NCI-H524 (cell line): ENCODE measurements around the gene ACOX3.

Source experiments
- DNase-seq, 2 experiments: peaks; one replicate each; lab custom pipeline; 2025; lab: John Stamatoyannopoulos, UW

ACOX3 gene

DNA sequence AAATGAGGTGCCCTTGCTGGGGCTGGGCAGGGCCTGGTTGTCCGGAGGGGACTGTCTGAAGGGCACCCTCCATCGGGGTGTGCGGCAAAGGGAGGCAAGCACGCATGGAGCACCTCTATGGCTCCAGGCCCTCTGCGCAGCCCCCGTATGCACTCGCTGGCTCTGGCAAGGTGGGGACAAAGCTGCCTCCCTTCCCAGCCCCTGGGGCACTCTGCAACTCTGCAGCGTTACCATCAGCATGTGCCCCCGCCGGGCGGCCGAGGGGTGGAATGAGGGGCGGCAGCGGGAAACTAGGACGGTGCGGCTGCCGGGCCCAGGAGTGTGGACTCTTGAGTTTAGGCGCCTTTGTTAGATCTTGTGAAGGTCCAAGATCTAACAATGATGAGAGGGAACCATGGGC is 26.5 kb upstream of the ACOX3 start:
- no peak for DNase-seq

DNA sequence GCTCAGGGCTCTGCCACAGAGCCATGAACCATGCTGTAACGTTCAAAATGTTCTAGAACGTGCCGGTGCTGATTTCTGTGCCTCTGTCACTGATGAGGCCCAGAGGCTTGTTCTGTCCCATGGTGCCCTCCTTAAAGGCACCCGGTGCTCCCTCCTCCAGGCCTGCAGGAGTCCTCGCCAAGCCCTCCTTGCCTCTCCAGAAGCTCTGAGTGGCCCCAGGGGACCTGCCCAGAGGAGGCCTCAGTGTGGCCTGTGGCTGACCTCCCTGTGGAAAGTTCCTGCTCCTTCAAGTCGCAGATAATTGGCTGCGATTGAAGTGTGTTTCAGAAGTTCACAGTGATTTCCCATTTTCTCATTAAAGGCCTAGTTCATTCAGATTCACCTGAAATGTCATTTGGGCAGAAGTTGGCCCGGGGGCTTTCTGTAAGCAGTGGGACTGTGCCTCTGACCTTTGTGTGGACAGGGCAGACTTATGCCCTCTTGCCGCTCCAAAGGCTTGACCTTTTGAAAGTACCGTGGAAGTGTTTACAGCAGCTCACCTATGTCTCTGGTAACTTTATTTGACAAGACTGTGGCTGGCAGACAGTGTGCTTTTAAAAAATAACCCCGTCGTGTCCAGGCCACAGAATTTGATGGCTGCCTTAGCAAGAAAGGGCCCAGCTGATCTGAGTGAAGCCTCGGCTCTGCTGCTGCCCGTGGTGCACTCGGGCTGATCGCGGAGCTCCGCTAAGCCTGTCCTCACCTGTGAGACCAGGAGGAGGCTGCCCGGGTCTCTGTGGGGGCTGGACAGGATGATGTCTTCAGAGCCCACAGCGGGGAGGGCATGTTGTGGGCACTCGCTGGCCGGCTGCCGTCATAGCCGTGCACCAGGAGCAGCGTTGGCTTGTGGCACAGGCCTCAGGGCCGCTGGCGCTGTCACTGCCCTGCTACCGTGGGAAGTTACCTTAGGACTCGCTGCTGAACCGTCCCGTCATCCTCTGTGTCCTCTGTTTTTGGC is 25.4 kb upstream of the ACOX3 start:
- no peak for DNase-seq

DNA sequence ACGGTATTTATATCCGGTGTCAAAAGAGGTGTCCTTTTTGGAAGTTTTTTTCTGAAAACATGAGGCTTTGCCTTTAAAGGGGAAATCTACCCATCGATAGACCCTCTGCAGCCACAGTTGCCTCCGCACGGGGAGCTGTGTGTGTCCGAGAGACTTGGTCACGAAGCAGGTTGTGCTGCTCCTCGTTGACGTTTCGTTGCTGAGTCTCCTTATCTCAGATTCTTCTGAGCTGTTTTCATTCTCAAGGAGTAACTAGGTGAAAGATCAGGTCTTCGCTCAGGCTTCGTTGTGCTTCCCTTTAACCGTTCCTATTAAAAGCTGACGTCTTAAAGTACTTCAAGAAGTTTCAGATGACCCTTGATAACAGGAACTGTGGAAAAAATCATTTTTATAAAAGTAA is 23.9 kb upstream of the ACOX3 start:
- no peak for DNase-seq

DNA sequence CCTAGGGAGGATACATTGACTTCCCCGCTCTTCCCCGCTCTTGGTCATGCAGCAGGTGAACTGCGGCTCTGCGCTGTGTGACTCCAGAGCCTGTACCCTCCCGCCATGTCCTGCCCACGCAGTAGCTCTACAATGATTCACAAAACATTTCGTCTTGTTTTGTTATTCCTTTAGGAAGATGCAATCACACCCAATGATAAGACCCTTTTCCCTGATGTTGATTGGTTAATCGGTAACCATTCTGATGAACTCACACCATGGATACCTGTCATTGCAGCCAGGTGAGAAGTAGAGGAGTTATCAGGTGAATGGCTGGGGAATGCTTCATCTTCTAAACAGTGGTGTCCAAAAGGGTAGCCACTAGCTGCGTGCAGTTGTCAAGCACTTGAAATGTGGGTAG is 23.3 kb upstream of the ACOX3 start:
- no peak for DNase-seq

DNA sequence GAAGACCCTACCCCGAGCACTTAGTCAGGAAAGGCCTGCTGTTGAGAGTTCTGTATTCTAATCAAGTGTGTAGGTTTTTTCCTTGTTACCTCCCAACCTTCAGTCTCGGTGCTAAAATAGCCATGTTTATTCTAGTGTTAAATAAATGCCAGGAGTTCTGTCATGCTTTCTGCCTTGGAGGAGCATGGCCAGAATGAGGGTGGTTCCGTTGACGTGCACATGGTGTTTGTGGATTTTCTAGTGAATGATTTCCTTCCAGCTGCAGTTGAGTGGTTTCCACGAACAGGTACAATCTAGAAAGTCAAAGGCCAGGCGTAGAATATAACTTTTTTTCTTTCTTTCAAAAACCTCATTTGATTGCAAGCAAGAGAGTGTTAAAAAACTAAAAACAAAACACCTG is 21.1 kb upstream of the ACOX3 start:
- no peak for DNase-seq

DNA sequence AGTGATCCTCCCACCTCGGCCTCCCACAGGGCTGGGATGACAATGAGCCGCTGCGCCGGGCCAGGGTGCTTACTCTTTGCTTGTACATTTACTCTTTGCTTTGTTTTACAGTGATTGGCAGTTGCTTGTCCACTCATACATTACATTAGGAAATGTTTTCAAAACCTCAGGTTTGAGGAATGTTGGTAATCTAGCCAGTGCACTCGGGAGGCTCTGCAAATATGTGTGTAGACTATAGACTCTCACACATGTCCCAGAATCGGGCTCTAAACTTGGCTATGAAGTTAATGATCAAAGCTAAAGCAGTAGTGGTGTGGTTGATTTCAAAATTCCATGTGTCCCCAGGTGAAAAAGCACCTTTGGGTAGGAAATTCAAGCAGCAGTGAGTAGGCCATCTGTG is 20.6 kb upstream of the ACOX3 start:
- DNase-seq = no peak

DNA sequence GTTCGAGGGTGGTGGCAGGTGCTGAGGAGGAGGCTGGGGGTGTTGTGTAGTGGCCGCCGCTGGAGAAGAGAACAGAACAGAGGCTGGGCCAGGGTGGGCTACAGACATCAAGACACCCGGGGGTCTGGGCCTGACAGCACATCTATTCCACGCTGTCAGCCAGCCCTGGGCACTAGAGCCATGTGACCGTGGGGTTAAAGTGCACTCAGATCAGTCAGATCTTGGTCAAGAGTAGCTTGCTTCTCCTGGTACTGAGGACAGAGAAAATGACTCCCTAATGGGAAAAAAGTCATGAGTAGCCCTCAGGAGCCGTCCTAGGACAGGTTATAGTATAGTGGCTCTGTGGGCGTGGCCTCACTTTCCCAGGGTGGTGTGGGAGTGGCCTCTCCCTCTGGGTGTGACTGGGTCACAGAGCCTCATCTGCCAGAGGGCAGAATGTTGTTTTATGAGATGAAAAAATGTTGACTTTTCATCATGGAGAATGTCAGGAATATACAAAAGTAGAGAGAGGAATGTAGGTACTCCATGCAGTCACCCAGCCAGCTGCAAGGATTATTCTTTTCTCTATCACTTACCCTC is 19.4 kb upstream of the ACOX3 start:
- no peak for DNase-seq

DNA sequence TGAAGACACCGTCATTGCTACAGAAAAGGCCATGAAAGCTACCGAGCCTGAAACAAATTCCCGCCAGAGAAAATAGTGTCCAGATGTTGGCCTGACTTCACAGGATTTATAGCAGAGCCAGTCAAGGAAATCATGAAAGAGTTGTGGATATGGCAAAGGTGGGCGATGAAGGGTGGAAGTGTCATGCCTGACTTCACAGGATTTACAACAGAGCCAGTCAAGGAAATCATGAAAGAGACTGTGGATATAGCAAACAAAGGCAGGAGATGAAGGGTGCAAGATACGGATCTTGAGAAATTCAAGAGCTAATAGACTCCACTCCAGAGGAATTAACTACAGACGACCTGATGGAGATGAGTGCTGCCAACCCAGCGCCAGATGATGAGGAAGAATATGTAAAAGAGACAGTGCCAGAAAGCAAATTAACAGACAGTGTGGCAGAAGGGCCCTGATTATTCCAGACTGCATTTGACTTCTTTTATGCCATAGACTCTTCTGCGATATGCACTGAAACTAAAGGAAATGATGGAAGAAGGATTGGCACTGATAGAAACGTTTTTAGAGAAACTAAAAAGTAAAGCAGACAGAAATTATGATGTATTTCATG is 17.2 kb upstream of the ACOX3 start:
- DNase-seq = peak; percentile 90 to 97

DNA sequence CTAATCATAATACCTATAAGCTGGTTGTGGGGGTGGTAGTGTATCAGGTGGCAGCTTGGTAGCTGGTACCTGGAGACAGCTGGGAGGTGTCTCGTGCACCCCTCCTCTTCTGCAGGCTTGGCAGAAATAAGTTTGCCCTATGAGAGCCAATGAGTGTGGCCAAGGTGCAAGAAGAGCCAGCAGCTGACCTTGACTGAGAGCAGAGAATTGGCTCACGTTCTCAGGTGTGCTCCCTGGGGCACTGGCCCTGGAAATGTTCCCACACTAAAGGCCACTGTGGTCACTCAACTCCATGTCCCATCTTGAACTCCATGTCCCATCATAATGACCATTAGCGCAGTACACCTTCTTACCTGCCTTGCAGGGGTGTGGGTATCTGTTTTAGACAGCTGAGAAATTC is 13.4 kb upstream of the ACOX3 start:
- no peak for DNase-seq

DNA sequence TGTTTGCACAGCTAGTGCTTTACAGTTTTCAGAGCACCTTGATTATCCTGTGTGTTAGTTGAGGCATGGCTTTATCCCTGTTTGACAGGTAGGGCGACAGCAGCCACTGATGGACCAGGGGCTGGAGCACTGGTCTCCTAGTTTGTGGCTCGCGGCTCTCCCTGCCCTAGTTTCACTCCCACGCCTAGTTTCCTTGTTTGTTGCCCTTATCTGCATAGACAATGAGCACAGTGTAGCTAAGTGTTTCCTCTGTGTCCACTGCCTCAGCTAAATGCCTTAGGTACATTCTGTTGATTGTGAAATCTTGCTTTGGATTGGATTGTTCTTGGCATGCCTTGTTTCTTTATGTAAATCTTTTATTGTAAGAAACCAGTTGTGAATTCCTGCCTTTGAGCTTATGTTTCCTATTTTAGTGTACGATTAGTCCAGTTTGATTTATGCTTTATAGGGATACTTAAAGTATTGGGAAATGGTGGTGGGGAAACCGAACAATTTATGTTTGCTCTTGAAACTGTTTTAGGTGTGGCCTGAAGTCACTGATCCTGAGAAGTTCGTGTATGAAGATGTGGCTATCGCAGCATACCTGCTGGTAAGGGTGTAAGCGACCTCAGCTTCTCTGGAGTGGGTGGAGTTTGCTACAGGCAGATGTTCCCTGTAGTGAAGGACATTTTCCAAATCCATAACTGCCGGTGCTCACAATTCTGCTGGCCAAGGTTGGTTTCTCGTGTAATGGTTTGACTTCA is 11.1 kb upstream of the ACOX3 start:
- no peak for DNase-seq

DNA sequence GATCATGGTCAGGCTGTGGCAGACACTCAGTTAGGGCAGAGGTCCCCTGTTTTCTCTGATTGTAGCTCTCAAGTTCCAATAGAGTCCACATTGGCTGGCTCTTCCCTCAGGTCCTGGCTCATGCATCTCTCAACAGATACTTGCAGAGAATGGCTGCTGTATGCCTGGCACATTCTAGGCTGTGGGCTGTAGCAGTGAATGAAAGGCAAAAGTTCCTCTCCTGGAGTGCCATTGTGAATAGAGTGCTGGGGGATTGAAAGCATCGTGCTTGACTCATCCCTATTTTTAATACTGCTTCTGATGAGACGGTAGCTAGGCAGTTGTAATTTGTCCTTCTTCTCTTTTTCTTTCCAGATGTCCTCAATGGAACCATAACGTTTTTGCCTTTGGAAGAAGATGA is 5.6 kb upstream of the ACOX3 start:
- no peak for DNase-seq

DNA sequence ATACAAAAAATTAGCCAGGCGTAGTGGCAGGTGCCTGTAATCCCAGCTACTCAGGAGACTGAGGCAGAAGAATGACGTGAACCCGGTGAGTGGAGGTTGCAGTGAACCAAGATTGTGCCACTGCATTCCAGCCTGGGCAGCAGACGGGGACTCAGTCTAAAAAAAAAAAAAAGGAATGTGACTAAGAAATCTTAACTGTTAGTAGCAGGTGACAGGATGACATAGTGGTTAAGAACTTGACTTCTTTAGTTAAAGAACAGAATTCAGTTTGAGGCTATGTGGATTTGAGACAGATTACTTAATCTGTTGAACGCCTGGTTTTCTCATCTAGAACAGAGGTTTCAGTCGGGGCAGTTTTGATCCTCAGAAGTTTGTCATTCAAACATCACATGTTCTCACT is 3.3 kb upstream of the ACOX3 start:
- DNase-seq = no peak

DNA sequence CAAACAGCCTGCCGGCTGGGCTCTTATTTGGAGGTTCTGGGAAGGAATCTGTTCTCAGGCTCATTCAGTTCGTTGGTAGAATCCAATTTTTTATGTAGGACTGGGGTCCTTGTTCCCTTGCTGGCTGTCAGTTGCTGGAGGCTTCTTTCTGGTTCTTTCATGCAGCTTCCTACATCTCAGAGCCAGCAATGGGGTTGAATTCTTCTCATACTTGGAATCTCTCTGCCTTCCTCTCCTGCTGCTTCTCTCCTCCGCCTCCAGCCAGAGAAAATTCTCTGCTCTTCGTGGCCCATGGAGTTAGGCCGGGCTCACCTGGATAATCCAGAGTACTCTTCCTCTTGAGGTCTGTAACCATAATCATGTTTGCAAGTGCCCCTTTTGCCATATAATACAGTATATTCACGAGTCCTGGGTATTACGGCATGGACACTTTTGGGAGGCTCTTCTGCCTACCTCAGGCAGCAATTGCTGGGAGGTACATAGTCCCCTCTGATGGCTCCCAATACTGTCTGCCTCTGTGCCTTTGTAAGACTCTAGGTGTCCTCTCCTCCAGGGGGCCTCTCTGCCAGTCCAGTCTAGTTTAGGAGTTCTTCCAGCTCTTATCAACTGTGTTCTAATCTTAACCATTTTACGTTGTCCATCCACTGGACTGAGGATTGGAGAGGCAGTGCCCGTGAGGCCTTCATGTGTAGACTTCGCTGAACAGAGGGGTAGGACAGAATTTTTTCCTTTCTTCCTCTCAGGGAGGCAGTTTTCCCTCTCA is 2.3 kb upstream of the ACOX3 start:
- DNase-seq = no peak

DNA sequence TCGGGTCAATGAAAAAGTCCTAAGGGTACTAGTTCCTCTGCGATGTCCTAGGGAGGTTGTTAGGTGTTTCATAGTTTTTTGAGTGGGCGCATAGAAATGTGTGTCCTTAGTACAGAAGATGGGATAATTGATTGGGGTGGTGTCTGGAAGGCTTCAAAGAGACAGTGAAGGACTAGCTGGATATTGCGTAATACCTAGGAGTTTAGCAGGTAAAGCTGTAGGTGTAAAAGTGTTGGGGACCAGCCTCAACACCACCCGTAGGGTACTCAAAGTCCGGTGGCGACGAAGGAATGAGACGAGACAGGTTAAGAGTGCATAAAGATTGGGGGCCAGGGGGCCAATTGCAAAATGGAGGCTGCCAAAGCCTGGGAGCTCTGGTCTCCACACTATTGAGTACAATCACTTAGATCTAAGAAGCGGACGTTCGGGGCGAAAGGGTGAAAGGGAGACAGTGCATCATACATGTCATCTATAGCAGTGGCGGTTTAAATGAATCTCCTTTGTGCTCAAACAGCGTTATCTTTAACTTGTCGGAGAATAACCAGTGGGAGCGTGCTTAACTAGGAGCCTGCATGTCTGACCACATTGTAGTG is 1.1 kb upstream of the ACOX3 start:
- no peak for DNase-seq

DNA sequence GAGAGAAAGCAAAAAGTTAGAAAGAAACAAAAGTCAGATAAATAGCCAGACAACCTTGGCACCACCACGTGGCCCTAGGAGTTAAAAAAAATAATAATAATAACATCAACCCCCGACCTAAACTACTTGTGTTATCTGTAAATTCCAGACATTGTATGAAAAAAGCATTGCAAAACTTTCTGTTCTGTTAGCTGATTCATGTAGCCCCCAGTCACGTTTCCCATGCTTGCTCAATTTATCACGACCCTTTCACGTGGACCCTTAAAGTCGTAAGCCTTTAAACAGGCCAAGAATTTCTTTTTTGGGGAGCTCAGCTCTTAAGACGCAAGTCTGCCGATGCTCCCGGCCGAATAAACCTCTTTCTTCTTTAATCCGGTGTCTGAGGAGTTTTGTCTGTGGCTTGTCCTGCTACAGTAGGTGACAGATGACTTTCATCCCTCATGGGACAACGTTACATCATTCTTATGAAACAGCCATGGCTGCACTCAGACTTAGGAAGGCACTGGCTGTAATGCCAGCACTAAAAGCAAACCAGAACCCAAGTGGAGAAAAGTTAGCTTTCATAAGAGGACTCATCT is 520 bp downstream of the ACOX3 start:
- peak in 1 of 2 experiments; percentile 39 for DNase-seq

DNA sequence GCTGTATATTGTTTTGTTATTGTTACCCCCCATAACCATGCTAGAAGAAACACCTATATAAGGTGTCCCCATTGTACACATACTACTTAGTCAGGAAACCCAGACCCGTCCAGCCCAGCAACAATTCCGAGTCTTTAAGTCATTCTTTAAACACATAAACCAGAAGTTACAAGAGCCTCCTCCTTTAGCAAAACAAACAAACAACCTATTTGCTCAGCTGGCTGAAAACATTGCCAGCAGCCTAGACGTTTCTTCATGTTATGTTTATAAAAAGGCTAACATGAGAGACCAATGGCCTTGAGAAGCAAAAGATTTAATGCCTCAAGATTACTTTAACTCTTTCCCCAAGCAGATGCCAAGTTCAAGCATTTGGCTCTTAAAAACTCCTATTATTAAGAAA is 1.4 kb downstream of the ACOX3 start:
- DNase-seq = no peak

DNA sequence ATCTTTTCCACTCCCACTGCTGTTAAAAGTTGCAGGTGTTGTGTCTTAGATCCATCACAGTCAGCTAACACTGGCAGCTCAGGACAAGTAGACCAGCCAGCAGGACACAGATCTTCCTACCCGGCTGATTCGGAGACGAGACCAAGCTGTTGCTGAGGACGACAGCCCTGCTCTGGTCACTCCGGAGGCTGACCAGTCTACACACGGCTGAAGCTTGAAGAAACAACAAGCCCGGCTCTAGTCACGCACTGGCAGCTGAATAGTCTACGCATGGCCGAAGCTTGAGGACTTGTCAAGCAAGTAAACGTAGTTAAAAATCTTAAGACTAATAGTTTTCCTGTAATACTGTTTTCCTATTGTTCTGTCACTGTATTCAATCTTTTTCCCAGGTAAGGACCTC is 1.8 kb downstream of the ACOX3 start:
- no peak for DNase-seq

DNA sequence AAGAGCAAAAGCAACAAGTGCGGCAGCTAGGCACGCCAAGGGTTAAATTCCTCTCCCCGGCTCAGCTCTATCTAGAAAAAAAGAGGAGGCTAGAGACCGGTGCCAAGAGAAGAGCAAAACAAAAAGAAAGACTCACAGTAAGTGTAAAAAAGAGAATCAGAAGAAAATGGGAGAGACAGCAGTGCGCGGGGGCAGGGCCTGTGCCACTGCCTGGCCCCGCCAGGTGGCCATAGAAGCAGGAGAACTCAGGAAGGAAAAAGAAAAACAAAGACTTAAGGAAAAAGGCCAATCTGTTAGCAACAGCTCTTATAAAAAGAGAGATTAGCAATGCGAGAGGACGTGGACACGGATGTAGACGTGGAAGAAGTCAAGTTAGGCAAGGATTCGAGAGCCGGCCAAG is 3.2 kb downstream of the ACOX3 start:
- no peak for DNase-seq

DNA sequence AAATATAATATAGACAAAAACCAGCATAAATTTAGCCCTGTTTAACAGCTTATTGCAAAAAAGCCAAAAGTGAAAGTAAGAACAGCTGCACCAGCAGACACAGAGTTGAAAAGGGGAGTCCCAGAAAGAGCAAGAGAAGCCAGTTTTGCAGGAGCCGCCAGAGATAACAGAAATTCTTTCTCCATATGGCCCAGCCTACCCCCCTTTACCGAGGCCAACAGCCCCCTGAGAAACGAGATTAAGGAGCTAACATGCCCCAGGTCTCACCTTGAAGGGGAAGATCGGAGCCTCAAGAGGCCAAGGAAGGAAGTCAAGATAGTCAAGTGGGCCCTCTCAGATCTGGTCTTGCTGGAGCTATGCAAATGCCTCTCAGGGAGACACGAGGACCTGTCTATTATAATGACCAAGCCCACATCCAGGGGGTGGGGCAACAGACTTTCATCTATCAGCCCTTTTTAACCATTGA is 4.8 kb downstream of the ACOX3 start:
- no peak for DNase-seq

DNA sequence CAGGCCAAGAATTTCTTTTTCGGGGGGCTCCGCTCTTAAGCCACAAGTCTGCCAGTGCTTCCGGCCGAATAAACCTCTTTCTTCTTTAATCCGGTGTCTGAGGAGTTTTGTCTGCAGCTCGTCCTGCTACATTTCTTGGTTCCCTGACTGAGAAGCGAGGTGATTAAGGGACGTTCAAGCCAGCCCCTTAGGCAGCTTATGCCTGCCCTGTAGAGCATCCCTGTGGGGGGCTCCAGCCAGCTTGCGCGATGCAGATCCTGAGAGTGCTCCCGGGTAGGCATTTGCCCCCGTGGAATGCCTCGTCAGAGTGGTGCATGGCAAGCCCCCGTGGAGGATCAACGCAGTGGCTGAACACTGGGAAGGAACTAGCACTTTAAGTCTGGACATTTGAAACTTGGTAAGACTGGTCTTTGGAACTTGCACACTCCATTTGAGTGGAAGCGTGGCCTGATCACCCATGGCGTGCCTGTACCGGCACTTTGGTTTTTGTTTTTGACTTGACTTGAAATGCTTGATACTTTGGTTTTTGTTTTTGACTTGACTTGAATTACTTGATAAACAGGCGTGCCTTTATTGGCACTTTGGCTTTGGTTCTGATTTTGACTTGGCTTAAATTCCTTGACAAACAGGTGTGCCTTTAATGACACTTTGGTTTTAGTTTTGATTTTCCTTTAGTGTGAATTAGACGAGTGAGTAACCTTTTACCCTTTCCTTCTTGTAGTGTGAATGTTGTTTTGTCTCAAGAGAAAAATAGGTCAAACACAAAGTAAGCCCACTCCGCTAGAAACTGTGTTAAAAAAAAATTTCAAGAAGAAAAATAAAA is 6.1 kb downstream of the ACOX3 start:
- DNase-seq = no peak
